ENCODE data around the gene IFT74.

GRCh38 chr9:27042476-27042875 is 86.3 kb downstream of the IFT74 start:
- TF ChIP-seq EZH2 (IDR thresholded peaks at IDR 0.05; ENCODE audit: borderline replicate concordance) (no peak), CTCF (IDR thresholded peaks at IDR 0.05; ENCODE audit: poor library complexity) (no peak)
